BJ (cell line): ENCODE measurements around the gene FREM3. TPM values are rescaled to one million over a fixed set of nuclear protein-coding genes. Genes with fewer than 3 reads are reported as not detected.

Source experiments
- CTCF ChIA-PET: fragments of 350-600 bp; formaldehyde crosslinking; extraction: SDS; loops from one replicate; lab custom pipeline; 2021; ENCODE audit warnings: antibody characterized with exemption, inconsistent platforms; lab: Yijun Ruan, JAX
- POLR2A ChIA-PET: fragments of 300-600 bp; sonication (Branson Sonifier 250); formaldehyde crosslinking; extraction: SDS; loops from one replicate; lab custom pipeline; 2021; ENCODE audit warnings: antibody characterized with exemption; lab: Charles Lee
- DNase-seq: peaks from one replicate; pipeline ENCODE4 v3.0.0-alpha.2; 2011; ENCODE audit warnings: low read depth
- H3K27me3 ChIP-seq: 2 replicates; pipeline ENCODE4 v1.6.0; 2011; ENCODE audit warnings: low read length; ENCODE audit not compliant: control insufficient read depth, insufficient read depth
- H3K36me3 ChIP-seq: 2 replicates; pipeline ENCODE4 v1.5.1; 2011; ENCODE audit warnings: low read length; ENCODE audit not compliant: control insufficient read depth, insufficient read depth
- H3K4me3 ChIP-seq: 2 replicates; pipeline ENCODE4 v1.5.1; 2011; ENCODE audit warnings: low read depth, mild to moderate bottlenecking, control low read depth, low read length
- CTCF ChIP-seq: IDR thresholded peaks from 2 replicates; pipeline ENCODE4 v1.5.1; 2011; ENCODE audit warnings: low read depth, mild to moderate bottlenecking, control low read depth, inconsistent platforms, low read length, moderate library complexity; ENCODE audit not compliant: insufficient read depth
- polyA plus RNA-seq: library from polyadenylated mRNA; depleted of rRNA; stranded (reverse); fragments of >200 nt; gene quantifications from 2 replicates; pipeline ENCODE4 v1.2.3, GENCODE V29; 2011

The FREM3 gene
- polyA plus RNA-seq, 1 experiment, result not detected

GRCh38 chr4:143712155-143712550 lies 11.7 kb upstream of the FREM3 start:
- CTCF ChIA-PET, result no interaction called here
- no peak for DNase-seq
- POLR2A ChIA-PET, result no interaction called here
- Histone ChIP-seq H3K36me3 (no peaks in the 10 kb centered on the region), H3K27me3 (no peaks in the 10 kb centered on the region), H3K4me3 (no peak overlapping the region)
- TF ChIP-seq CTCF, result no peak

DNA sequence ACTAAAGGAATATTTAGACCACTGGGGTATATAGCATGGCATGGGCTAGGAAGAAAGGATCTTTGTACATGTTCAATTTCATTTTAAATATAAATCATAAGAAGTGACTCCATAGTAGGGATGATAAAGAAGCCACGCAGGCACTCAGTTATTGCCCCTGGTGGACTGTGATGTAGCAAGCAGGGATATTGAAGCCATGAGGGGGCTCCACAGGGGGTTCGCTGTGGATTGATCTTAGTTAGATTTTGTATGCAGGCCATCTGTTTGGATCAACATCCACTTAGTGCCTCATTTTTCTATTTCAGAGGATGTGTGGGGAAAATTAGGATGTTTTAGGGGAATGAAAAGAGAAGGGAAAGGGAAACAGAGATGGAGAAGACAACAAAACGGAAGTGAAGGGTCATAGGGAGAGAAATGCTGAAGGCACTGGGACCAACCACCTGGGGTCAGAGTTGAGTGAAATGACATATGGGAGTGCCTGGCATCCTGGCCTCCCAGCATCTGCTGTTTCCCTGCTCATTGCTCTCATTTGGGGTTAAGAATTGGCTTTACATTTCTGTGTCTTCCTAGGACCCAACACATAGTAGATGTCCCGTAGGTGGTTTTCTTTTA lies 11.2 kb upstream of the FREM3 start:
- no peak for TF ChIP-seq CTCF
- DNase-seq, result no peak
- CTCF ChIA-PET, result no interaction called here
- no peaks in the 10 kb centered on the region for H3K36me3 ChIP-seq
- POLR2A ChIA-PET, result no interaction called here
- H3K4me3 ChIP-seq, result no peak overlapping the region
- no peaks in the 10 kb centered on the region for H3K27me3 ChIP-seq

DNA sequence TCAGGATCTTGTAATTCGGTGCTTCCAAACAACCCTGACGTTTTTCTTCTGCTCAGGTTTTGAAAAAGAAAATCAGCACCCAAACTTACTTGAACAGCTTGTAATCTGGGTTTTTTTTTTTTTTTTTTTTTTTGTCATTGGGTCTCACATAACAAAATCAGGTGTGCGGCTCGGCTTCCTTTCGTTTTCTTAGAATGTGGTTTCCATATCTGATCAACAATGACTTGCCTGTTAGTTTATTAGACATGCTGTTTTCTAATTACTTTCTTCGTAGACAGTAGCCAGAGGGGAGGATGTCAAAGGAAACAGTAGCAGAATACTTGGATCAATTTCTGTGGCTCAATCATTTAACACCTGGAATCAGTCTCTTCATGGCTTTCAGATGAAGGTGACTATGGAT lies 890 bp upstream of the FREM3 start:
- Histone ChIP-seq H3K27me3 (peaks cover 19% of the 10 kb centered on the region), H3K36me3 (no peaks in the 10 kb centered on the region), H3K4me3 (no peak overlapping the region)
- no peak for DNase-seq
- ChIA-PET CTCF (no interaction called here), POLR2A (no interaction called here)
- no peak for TF ChIP-seq CTCF

- POLR2A ChIA-PET, result no interaction called here
- TF ChIP-seq CTCF, result no peak
- Histone ChIP-seq H3K4me3 (no peak overlapping the region), H3K36me3 (no peaks in the 10 kb centered on the region), H3K27me3 (peaks cover 19% of the 10 kb centered on the region)
- no peak for DNase-seq
- CTCF ChIA-PET, result no interaction called here
Measured at GRCh38 chr4:143700046-143700415, 444 bp downstream of the FREM3 start.

DNA sequence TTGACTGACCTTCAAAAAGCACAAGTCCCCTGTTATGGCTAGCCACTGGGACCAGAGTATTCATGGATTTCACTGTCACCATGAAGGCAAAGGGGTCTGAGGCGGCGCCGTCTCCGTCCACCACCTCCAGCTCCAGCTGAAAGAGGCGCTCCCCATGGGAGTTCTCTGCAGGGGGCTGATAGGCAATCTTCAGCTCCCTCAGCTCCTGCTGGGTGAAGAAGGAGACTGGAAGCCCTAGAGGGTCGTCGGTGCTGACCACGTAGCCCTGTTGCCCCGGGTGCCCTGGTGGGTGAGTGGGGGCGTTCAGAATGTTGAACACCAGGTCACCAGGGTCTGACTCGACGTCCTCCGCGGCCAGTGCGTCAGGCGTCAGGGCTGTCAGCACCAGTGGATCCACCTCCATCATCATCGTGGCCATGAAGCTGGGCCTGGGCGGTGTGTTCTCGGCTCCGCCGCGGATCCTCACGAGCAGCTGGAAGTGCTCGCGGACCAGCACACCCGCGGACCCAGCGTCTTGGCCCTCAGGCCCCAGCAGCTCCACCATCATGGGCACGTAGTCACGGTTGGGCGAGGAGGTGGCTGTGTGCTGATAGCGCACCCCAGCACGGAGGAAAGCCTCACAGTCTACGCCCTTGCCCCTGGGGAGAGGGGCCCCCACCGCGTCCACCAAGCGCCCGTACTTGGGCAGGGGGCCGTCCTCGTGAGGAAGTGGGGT lies 987 bp downstream of the FREM3 start:
- no peak overlapping the region for H3K4me3 ChIP-seq
- CTCF ChIA-PET, result no interaction called here

More for the DNA sequence above, 987 bp downstream of the FREM3 start:
- TF ChIP-seq CTCF, result no peak
- POLR2A ChIA-PET, result no interaction called here
- H3K36me3 ChIP-seq, result no peaks in the 10 kb centered on the region
- no peak for DNase-seq
- peaks cover 19% of the 10 kb centered on the region for H3K27me3 ChIP-seq
